Brain pericyte (primary cell): ENCODE data around the gene IGFL1.
"Not testable (repeated sequence)": the region's sequence is repeated elsewhere in the genome, so short reads cannot be mapped to it uniquely, and the experiment has no call there.

Source experiments
- DNase-seq: peaks from one replicate; pipeline ENCODE4 v3.0.0-alpha.2; 2012; ENCODE audit warnings: low read depth, low spot score

Gene IGFL1

DNA sequence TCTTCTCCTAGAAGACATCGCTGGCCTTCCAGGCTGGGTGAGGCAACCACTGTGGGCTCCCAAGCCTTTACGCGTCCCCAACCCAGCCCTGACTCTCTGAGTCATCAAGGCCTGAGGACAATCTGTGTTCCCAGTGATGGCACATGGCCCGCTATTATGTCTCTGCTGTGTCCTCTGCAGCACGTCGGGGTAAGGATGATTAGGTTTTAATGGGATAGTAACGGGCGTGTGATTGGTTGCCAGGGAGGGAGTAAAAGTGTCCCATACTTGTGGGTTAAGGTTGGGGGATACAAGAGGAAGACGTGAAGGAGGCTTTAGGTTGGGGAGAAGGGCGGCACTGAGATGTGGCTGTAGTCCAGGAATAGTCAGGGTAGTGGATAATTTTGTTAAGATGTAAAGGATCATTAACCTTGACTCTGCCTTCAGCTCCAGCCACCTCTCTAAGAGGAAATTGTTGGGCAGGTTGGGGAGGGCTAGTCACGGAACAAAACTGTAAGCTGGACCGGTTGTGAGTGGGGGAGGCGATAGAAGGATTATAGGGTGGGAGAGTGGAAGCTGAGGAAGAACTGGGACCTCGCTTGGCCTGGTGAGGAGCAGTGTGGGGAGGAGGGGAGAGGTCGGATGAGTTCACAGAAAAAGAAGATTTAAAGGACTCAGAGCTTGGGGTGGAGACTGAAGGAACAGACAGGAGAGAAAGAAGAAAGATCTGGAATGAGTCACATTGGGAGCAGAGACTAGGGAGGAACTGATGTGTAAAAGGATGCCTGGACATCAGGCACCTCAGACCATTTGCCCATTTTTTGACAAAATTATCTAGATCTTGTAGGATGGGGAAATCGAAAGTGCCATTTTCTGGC, 27.9 kb upstream of the IGFL1 start:
- no peak for DNase-seq

DNA sequence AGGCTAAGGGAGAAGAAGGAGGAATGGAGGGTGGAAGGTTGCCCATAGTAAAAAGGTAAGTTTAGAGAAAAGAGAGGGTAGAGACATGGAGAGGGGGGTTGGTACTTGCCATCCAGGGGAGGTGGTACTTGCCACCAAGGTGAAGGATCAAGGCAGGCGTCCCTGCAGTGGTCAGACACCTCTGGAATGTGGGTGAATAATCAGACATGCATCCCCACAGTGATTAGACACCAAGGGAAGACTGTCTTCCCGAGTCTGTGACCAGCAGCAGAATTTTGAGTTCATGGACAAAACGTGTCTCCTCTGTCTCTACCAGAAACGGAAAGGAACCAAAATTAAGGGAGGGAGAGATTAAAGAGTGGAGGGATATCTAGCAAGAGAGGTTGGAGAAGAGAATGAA, 27.1 kb upstream of the IGFL1 start:
- DNase-seq = no peak

DNA sequence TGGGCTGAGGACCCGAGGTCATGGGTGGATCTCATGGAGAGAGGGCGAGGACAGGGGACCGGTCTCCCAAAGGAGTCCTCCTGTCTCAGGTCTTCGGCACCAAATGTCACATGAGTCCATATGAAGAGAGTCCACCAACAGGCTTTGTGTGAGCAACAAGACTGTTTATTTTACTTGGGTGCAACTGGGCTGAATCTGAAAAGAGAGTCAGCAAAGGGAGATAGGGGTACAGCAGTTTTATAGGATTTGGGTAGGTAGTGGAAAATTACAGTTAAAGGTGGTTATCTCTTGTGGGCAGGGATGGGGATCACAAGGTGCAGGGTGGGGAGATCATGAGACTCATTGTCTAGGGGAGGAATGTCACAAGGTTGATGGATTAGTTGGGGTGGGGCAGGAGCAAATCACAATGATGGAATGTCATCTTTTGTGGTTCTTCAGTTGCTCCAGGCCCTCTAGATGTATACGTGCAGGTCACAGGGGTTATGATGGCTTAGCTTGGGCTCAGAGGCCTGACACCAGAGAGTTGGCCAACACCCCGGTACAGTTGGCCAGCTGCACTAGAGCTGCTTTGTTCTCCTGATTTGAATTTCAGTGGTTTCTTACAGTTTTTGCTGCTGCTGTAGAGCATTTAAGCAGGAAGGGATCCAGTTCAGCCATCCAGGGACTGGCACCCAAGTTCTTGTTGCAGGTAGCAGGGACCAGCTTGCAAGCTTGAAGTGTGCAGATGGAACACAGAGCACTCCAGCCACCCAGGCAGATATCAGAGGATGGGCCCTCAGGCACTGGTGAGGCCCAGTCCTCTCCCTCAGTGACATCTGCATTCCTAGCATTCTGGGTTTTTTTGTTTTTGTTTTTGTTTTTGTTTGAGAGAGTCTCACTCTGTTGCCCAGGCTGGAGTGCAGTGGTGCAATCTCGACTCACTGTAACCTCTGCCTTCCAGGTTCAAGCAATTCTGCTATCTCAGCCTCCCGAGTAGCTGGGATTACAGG, 26.4 kb upstream of the IGFL1 start:
- no peak for DNase-seq

DNA sequence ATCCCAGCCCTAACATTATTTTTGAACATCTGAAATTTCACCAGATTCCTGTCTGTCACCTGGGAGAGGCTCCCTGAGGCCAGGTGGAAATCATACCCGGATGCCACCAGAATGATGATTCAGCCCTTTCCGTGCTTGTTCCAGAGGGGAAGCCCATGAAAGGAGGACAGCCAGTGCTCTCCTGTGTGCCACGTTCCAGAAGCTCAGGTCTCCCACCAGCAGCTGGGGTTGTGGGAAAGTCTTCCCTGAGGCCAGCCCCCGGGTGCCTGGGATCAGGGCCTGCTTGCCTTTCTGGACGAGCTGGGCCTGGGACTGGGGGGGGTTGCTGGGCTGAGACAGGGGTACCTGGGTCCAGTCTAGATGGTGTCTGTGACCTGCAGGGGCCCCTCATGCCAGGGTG, 25.5 kb upstream of the IGFL1 start:
- no peak for DNase-seq

DNA sequence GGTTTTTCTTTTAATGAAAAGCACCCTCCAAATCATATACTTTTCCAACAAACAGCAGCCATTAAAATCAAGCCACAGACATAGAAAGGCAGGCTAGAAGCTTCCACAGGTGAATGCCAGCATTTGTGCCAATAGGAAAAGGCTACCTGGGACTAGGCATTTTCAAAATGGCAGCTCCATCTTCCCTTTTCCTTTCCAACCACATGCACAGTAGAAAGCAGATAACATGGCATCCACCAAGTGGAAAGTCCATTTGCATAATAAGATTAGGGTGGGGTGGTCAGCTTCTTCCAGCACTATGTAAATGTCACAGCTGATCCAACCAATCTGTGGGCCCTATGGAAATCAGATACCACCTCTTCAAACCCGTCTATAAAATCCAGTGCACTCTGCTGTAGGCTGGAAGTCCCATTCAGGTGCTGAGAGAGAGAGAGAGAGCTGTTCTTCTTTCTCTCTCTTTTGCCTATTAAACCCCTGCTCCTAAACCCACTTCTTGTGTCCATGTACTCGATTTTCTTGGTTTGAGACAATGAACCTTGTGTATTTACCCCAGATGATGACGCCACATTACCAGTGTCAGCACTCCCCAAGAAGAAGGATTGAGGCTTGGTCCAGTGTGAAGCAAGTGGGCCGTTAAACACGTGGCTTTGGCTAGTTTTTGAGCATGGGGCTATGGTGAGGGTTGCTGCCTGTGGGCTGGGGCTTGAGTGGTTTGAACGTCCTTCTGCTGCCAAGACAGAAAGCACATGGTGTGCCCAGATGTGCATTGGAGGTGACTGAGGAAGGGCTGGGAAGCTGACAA, 24.2 kb upstream of the IGFL1 start:
- no peak for DNase-seq

DNA sequence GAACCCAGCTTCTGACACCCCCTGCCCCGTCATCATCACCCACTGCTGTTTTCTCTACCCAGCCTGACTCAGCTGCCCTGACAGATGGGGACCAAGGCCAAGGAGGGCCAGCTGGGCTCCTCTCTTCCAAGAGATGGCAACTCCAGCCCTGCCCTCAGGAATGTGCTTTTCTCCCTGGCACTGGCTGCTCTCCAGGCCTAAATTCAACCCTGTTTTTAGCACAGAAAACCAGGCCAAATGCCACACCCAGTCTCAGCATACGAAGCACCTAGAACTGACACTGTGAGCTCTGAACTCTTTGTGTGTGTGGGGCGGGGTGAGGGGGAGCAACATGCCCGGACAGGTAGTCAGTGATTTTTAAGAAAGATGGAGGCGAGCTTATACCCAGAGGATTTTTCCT, 23.4 kb upstream of the IGFL1 start:
- DNase-seq = no peak

DNA sequence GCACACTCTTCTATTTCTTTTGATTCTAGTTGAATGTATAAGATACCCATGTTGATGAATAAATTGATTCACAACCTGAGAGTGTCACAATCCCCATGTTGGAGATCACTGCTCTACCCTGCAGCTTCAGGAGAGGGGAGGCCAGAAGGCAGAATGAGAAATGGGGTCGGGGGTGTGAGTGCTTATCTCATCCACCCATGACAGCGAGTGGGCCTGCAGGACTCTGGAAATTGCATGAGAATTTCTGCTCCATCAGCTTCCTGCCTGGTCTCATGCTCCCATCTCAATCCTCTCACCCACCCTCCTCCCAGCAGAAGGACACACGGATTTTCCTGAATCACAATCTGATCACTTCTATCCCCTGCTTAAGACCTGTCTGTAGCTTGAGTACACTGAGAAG, 22.9 kb upstream of the IGFL1 start:
- no peak for DNase-seq

DNA sequence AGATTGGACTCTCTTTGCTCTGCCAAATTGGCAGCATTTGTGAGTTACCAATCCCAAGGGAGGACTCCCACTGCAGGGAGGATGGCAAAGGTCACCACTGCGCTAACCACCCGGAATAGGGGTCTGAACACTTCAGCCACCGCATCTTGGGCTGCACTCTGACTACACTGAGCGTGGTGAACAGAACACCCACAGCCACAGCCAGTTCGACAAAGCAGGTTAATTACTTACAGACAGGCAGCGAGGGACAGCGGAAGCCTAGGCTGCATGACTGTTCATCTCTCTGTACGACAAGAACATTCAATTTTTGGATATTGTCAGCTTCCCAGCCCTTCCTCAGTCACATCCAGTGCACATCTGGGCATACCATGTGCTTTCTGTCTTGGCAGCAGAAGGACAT, 21.7 kb upstream of the IGFL1 start:
- DNase-seq = not testable (repeated sequence)

DNA sequence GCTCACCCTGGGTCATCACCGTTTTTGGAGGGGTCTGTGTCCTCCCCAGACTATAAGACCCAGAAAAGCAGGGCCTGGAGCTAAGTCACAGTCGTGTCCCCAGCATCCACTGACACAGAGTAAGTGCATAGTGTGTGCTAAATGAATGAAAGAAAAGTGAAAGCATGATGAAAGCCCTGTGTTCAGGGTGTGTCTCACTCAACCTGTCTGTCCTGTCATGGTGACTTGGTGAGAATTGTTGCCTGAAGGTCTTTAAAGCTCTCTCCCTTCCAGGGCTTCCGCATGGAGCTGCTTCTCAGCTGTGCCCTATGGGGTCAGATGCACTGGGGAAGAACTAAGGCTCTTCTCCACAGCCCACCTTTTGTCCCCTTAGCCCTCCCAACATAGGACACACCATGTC, 20.5 kb upstream of the IGFL1 start:
- DNase-seq = no peak

DNA sequence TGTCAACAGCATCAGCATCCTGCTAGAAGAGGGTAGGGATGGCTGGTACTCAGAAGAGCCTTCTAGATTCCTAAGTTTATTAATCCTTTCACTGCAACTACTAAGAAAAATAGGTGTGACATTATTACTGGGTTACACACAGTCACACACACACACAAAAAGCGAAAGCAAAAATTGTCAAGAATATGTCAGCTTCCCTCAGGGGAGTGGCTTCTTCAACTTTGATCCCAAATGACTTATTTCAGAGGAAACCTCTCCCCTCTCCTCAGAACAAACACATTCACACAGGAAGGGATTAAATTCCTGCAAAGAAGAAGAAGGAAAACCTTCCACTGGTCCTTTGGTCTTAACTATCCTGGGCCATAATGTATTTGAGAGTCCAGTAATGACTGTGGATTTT, 20.1 kb upstream of the IGFL1 start:
- DNase-seq = no peak

DNA sequence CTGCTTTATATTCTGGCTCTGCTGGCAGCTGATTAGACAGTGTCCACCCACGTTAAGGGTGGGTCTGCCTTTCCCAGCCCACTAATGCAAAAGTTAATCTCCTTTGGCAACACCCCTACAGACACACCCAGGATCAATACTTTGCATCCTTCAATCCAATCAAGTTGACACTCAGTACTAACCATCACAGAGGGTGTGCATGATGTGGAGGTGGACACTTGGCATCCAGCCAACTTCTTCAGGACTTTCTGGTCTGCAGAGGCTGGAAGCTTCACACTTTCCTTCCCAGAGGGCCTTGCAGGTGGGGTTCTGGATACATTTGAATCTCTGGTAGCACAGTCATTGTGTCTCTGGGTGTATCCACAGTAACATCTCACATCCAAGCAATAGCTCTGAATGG, 18.9 kb upstream of the IGFL1 start:
- no peak for DNase-seq

DNA sequence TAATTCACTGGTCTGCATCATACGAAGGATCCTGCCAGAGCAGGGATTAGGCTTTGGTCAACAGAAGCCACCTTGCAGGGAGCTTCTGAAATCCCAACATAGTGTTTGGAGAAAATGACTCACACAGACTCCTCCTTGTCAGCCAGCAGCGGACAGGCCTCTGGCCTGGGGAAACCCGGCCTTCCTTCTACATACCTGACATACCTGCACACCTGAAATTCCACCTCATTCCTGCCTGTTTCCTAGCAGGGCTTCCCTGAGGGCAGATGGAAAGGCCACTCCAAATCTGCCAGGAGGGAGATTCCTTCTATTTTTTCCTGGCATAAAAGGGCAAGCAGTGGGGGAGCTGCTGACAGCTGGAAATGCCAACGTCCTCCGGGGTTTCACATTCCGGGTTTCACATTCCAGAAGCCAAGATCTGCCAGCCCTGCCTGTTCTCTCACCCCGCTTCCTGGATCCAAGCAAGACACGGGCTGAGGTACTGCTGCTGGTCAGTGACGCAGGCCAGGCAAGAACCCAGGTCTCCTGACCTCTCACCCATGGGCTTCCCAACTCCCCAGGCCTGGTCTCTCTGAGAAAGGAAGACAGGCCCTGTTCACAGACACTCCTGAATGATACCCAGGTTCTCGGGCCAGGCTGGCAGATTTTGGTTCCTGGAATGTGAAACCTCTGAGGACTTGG, 18.2 kb upstream of the IGFL1 start:
- DNase-seq = no peak

DNA sequence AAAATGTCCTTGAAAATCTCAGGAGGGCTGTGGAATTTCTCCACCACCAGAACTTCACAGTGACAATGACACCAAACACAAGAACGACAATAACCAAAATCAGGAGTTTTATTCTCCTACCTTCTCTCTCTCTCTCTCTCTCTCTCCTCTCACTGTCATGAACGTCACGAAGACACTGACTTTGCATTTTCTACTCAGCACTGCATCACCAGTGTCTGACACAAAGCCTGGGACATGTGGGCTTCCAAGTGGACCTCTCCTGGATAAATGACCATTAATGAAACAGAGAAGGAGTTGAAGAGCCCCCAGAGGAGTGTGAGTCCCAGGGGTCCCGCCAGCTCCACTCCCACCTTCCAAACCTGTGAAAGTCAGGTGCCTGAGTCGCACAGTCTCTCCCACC, 16.9 kb upstream of the IGFL1 start:
- DNase-seq = not testable (repeated sequence)

DNA sequence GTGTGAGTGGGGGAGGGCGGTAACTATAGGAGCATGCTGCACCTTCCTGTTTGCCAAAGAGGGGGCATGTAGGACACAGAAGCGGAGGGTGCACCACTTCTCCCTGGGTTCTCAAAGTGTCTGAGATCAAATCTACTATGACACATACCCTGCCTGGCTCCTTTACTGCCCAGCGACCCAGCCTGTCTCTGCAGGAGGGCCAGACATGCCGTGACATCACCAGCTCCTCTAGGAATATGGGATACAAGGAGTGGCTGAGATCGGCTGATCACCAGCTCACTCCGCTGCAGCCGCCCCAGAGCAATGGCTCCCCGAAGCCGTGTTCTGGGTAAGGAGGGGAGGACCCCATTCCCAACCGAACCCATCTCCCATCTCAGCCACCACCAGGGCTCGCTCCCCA, 16.4 kb upstream of the IGFL1 start:
- DNase-seq = no peak

DNA sequence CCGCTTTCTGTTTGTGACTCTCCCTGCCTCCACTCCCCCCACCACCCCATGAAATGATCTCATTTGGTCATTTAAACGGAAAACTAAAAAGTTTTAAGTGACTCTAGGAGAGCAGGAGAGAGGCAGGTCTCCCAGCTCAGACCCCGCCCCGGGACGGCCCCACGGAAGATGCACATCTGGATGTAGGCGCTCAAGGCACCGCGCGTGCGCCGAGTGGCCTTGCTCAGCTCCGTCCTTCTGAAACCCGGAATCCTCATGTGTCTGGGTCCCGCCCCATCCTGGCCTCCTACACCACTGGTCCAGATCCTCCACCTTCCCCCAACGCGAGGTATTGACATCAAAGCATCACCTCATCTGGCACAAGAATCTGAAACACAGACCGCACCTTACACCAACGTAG, 15.7 kb upstream of the IGFL1 start:
- no peak for DNase-seq

DNA sequence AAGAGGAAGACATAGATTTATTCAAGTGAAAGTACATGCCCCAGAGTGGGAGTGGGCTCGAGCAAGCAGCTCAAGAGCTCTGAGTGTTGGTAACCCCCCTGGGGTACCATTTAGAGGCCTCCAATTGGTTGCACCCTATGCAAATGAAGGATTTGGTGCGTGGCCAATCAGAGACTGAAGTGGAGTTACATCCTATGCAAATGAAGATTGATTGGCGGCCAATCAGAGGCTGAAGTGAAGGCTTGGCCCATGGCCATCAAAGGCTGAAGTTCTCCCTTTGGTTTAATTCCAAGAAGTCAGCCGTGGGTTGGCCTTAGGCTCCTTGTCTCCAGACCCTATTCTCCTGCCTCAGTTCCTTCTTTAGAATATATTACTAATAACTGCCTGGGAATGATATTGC, 12.9 kb upstream of the IGFL1 start:
- DNase-seq = no peak

DNA sequence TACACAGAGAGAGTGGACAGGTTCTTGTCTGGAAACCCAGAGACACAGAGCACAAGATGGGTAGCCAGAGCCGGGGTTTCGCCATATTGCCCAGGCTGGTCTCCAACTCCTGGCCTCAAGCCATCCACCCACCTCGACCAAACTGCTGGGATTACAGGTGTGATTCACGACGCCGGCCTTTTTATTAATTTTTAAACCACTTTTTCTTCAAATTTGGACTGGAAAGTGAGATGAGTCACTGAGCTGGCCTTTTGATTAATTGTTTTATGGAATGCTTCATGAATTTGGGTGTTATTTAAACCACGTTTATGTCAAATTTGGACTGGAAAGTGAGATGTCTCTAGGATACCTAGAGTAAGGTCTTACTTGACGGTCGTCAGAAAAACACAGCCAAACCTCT, 12.1 kb upstream of the IGFL1 start:
- DNase-seq = no peak

DNA sequence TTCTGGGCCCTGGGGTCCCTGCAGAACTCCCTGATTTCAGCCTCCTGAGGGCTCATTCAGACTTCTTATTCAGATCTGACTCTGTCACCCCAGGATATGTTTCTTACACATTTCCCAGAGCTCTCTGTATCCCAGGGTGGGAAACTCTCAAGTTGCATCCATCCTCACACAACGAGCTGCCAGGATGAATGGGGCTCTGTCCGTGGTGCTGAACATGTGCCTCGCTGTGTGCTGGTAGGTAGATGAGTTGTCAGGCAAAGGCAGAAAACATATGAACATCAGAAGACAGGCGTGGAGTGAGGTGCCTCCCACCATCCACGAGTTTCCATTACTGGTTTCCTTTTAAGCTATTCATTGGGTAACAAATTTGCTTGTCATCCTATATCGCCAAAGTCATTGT, 11.4 kb upstream of the IGFL1 start:
- DNase-seq = no peak

DNA sequence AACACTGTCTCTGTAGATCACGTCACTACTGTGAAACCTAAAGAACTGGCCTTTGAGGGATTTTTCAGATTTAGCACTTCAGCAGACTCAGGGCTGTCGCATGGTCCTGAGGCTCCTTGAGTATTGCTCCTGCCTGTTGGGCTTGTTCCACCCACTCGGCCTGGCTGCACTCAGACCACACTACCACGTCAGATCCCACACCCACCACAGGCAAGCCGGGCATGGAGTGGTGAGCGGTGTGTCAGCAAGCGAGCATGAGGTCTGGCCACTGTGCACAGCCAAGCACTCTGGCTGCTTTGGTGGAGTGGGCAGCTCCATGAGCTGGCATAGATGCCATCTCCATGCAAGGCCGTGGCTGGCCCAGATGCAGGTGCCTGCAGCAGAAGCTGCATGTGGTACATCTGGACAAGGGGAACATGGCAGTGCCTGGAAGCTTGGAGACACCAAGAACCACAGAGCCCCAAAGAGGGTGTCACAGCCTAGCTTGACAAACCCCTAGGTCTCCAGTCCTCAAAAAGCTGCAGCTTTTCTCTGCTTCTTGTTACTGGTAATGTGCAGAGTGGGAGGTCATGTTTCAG, 9.4 kb upstream of the IGFL1 start:
- no peak for DNase-seq

DNA sequence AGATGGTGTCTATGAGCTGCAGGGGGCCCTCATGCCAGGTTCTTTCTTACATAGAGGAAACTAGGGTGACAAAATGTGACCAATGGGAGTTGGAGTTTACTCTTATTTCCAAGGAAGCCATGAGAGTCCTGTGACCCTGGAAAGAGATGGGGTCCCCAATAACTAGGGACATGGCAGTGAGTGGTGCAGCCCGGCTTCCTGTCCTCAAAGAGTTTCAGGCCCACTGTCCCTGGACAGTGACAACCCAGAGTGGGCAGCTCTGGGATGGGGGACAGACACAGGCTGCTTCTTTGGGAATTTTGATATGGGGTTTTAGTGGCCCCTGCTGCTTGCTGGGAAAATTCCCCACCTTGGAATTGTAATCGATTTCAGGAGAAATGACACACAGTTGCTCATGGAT, 8.4 kb upstream of the IGFL1 start:
- no peak for DNase-seq
